HL-60 (cell line): Measurements from ENCODE around the gene CAMKK1.

Experiments
- CTCF ChIP-seq: IDR thresholded peaks from one replicate; pipeline ENCODE4 v1.5.1; 2011; ENCODE audit warnings: low read length, control low read depth, inconsistent platforms; ENCODE audit not compliant: insufficient read depth
- GABPA ChIP-seq: IDR thresholded peaks from 2 replicates; pipeline ENCODE4 v1.6.1; 2012; ENCODE audit warnings: low read depth
- POLR2AphosphoS5 ChIP-seq: IDR thresholded peaks from 2 replicates; pipeline ENCODE4 v1.6.1; 2012; ENCODE audit warnings: low read depth
- REST ChIP-seq: IDR thresholded peaks from 2 replicates; pipeline ENCODE4 v1.6.1; 2012; ENCODE audit warnings: low read depth; ENCODE audit not compliant: insufficient replicate concordance
- SPI1 ChIP-seq: IDR thresholded peaks from 2 replicates; pipeline ENCODE4 v1.6.1; 2012; ENCODE audit warnings: low read depth, mild to moderate bottlenecking, borderline replicate concordance

GRCh38 chr17:3927628-3928340 is 34.9 kb upstream of the CAMKK1 start:
- TF ChIP-seq REST (no peak), CTCF (no peak), SPI1 (no peak), POLR2AphosphoS5 (no peak), GABPA (no peak)
